SU-DHL-6 (cell line): ENCODE measurements around the gene SLC8A2.

Source experiments
- H2AFZ ChIP-seq: fragments of 200-600 bp; sonication (generic); 2 replicates; pipeline ENCODE4 v1.6.1; 2014; ENCODE audit warnings: low read depth, mild to moderate bottlenecking, moderate library complexity, mixed read lengths, antibody characterized with exemption, low read length; ENCODE audit not compliant: severe bottlenecking
- H3F3A ChIP-seq: fragments of 200-600 bp; shearing (Covaris generic); 2 replicates; pipeline ENCODE4 v1.6.0; 2016; ENCODE audit warnings: antibody characterized with exemption, mild to moderate bottlenecking; ENCODE audit not compliant: insufficient read depth
- H3K27ac ChIP-seq: fragments of 200-600 bp; sonication (generic); 2 replicates; pipeline ENCODE4 v1.5.1; 2016; ENCODE audit warnings: low read depth, mild to moderate bottlenecking, low read length, moderate library complexity, mixed read lengths
- H3K27me3 ChIP-seq: fragments of 200-600 bp; sonication (generic), shearing (Covaris generic); 2 replicates; pipeline ENCODE4 v1.6.0; 2014; ENCODE audit warnings: mild to moderate bottlenecking, low read length
- H3K36me3 ChIP-seq: fragments of 200-600 bp; sonication (generic); 2 replicates; pipeline ENCODE4 v1.6.1; 2014; ENCODE audit warnings: mild to moderate bottlenecking, low read length, mixed read lengths
- H3K4me2 ChIP-seq: fragments of 300-600, 200-600 bp; shearing (Covaris generic), sonication (generic); 2 replicates; pipeline ENCODE4 v1.6.0; 2014; ENCODE audit warnings: low read length, low read depth, mild to moderate bottlenecking; ENCODE audit not compliant: poor library complexity, severe bottlenecking
- H3K4me3 ChIP-seq: fragments of 200-600 bp; sonication (generic); 2 replicates; pipeline ENCODE4 v1.5.1; 2014; ENCODE audit warnings: antibody characterized with exemption, low read length, mild to moderate bottlenecking, mixed read lengths; ENCODE audit not compliant: insufficient read depth, poor library complexity, severe bottlenecking
- H3K79me2 ChIP-seq: fragments of 200-600 bp; sonication (generic); 2 replicates; pipeline ENCODE4 v1.6.1; 2014; ENCODE audit warnings: mild to moderate bottlenecking, low read length, moderate library complexity; ENCODE audit not compliant: insufficient read depth
- H3K9ac ChIP-seq: fragments of 200-600 bp; sonication (generic); 2 replicates; pipeline ENCODE4 v1.7.0; 2014; ENCODE audit warnings: mild to moderate bottlenecking, low read length
- H3K9me2 ChIP-seq: fragments of 200-600 bp; sonication (generic); replicated peaks from 2 replicates; pipeline ENCODE4 v1.6.1; 2014; ENCODE audit warnings: low read length; ENCODE audit not compliant: insufficient read depth
- H3K9me3 ChIP-seq: fragments of 200-600 bp; sonication (generic); 2 replicates; pipeline ENCODE4 v1.6.1; 2014; ENCODE audit warnings: low read length, mixed read lengths; ENCODE audit not compliant: insufficient read depth
- H4K20me1 ChIP-seq: fragments of 200-600 bp; sonication (generic); 2 replicates; pipeline ENCODE4 v1.6.1; 2014; ENCODE audit warnings: low read depth, mild to moderate bottlenecking, antibody characterized with exemption, low read length, moderate library complexity, mixed read lengths
- EZH2phosphoT487 ChIP-seq: fragments of 200-600 bp; sonication (generic), shearing (Covaris generic); conservative IDR thresholded peaks from 2 replicates; pipeline ENCODE4 v1.6.1; 2018; ENCODE audit warnings: mild to moderate bottlenecking, antibody characterized with exemption, low read length, moderate library complexity, mixed read lengths
- TF ChIP-seq, protein P1 (sequence below): fragments of 200-600 bp; sonication (generic); IDR thresholded peaks from one replicate; pipeline ENCODE4 v1.5.1; 2017; ENCODE audit warnings: antibody characterized with exemption, mild to moderate bottlenecking, low read length, moderate library complexity; ENCODE audit not compliant: insufficient read depth, poor library complexity, severe bottlenecking

Gene SLC8A2

GRCh38 chr19:47469719-47470118 lies 2.0 kb downstream of the SLC8A2 start:
- Histone ChIP-seq H3K27ac (no peak overlapping the region), H4K20me1 (no peaks in the 10 kb centered on the region), H3K9ac (no peak overlapping the region), H3K27me3 (no peaks in the 10 kb centered on the region), H3K36me3 (no peaks in the 10 kb centered on the region), H3K4me2 (no peak overlapping the region), H3K9me3 (no peaks in the 10 kb centered on the region), H3K4me3 (no peak overlapping the region), H2AFZ (no peak overlapping the region), H3F3A (no peaks in the 10 kb centered on the region), H3K79me2 (no peaks in the 10 kb centered on the region), H3K9me2 (no peaks in the 10 kb centered on the region)
- TF ChIP-seq, protein P1, sequence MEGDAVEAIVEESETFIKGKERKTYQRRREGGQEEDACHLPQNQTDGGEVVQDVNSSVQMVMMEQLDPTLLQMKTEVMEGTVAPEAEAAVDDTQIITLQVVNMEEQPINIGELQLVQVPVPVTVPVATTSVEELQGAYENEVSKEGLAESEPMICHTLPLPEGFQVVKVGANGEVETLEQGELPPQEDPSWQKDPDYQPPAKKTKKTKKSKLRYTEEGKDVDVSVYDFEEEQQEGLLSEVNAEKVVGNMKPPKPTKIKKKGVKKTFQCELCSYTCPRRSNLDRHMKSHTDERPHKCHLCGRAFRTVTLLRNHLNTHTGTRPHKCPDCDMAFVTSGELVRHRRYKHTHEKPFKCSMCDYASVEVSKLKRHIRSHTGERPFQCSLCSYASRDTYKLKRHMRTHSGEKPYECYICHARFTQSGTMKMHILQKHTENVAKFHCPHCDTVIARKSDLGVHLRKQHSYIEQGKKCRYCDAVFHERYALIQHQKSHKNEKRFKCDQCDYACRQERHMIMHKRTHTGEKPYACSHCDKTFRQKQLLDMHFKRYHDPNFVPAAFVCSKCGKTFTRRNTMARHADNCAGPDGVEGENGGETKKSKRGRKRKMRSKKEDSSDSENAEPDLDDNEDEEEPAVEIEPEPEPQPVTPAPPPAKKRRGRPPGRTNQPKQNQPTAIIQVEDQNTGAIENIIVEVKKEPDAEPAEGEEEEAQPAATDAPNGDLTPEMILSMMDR, result no peak
- no peak for TF ChIP-seq EZH2phosphoT487

DNA sequence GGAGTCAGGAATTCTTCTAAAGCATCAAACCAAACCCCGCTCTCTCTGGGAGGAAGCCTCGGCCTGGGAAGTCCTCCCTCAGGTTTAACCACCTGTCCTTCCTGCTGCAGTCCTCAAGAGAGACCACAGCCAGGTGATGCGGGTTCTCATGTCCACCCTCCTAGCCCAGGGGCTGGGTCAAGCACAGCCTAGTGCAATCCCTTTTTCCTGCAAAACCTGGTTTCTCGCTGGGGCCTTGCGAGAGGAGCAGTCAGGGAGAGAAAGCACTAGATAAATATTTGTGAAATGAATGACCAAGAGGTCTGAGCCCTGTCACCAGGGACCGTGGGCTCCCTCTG lies 2.4 kb downstream of the SLC8A2 start:
- no peak overlapping the region for H3K9ac ChIP-seq
- H3K27ac ChIP-seq, result no peak overlapping the region
- no peak overlapping the region for H2AFZ ChIP-seq
- H3K79me2 ChIP-seq, result no peaks in the 10 kb centered on the region
- H3K4me2 ChIP-seq, result no peak overlapping the region
- no peaks in the 10 kb centered on the region for H3K27me3 ChIP-seq
- no peaks in the 10 kb centered on the region for H3K9me3 ChIP-seq
- H4K20me1 ChIP-seq, result no peaks in the 10 kb centered on the region
- no peak overlapping the region for H3K4me3 ChIP-seq
- H3F3A ChIP-seq, result no peaks in the 10 kb centered on the region
- H3K36me3 ChIP-seq, result no peaks in the 10 kb centered on the region
- TF ChIP-seq, protein P1, result no peak
- no peak for TF ChIP-seq EZH2phosphoT487
- H3K9me2 ChIP-seq, result no peaks in the 10 kb centered on the region

- Histone ChIP-seq H3K27me3 (no peaks in the 10 kb centered on the region), H3K9me2 (no peaks in the 10 kb centered on the region), H3K4me2 (no peak overlapping the region), H3F3A (no peaks in the 10 kb centered on the region), H3K4me3 (no peak overlapping the region), H4K20me1 (no peaks in the 10 kb centered on the region), H2AFZ (no peak overlapping the region), H3K79me2 (no peaks in the 10 kb centered on the region), H3K36me3 (no peaks in the 10 kb centered on the region), H3K27ac (no peak overlapping the region), H3K9ac (no peak overlapping the region), H3K9me3 (no peaks in the 10 kb centered on the region)
- TF ChIP-seq EZH2phosphoT487, result no peak
- TF ChIP-seq, protein P1, result no peak
These were observed 3.8 kb downstream of the SLC8A2 start for GRCh38 chr19:47467914-47468313.

DNA sequence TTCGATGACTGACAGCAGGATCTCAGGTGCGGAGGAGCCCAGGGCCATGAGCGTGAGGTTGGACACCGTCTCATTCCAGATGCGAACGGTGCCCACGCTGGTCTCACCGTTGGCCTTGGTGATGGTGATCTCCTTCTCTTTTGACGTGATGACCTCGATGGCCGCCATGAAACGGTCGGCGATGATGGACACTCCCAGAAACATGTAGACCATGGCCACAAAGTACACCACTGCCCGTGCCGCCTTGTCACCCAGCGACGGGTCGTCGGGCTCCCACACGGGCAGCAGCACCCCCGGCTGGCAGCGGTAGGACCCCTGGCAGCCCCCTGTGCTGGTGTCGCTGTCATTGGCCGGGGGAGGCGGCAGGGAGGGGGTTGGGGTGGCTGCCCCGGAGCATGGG lies 5.7 kb downstream of the SLC8A2 start:
- Histone ChIP-seq H4K20me1 (no peaks in the 10 kb centered on the region), H3K9me3 (no peaks in the 10 kb centered on the region), H3K79me2 (no peaks in the 10 kb centered on the region), H3K27ac (no peak overlapping the region), H3K4me3 (no peak overlapping the region), H3K4me2 (no peak overlapping the region), H3F3A (no peaks in the 10 kb centered on the region), H2AFZ (no peak overlapping the region), H3K9ac (no peak overlapping the region), H3K9me2 (no peaks in the 10 kb centered on the region), H3K27me3 (no peaks in the 10 kb centered on the region), H3K36me3 (no peaks in the 10 kb centered on the region)
- TF ChIP-seq, protein P1, result no peak
- TF ChIP-seq EZH2phosphoT487, result no peak
